Endothelial cell of umbilical vein (primary cell): ENCODE measurements around the gene PNKD. TPM values are rescaled to one million over a fixed set of nuclear protein-coding genes. Genes with fewer than 3 reads are reported as not detected.

ENCODE experiments used
- BruUV-seq: library from RNA; stranded (reverse); fragments of 400-500 nt; replicated peaks from 2 replicates; lab custom pipeline; 2021; lab: Mats Ljungman, UMichigan
- CTCF ChIA-PET: fragments of 300-600, 350-600 bp; sonication (Branson Sonifier 250); formaldehyde crosslinking; loops from one replicate; lab custom pipeline; 2021; ENCODE audit warnings: antibody characterized with exemption, inconsistent platforms; lab: Charles Lee
- POLR2A ChIA-PET: fragments of 300-600, 350-600 bp; sonication (Branson Sonifier 250); formaldehyde crosslinking; loops from one replicate; lab custom pipeline; 2021; ENCODE audit warnings: antibody characterized with exemption, inconsistent platforms; lab: Charles Lee
- DNase-seq: peaks from one replicate; pipeline ENCODE4 v3.0.0-alpha.2; 2011; ENCODE audit warnings: low read depth, low spot score
- FAIRE-seq: peaks from 2 replicates; lab custom pipeline; 2011; peaks lifted over from hg19 to GRCh38; lab: Jason Lieb, UNC
- H2AFZ ChIP-seq: 2 replicates; pipeline ENCODE4 v1.6.0; 2012; ENCODE audit warnings: low read depth, low read length, control low read depth, inconsistent platforms
- H3K27ac ChIP-seq: 2 replicates; pipeline ENCODE4 v1.5.1; 2011; ENCODE audit warnings: low read depth, mild to moderate bottlenecking, control low read depth, low read length, moderate library complexity; ENCODE audit not compliant: insufficient read depth
- H3K27me3 ChIP-seq, 2 experiments: 2 replicates each; pipeline versions ENCODE4 v1.6.0 to v1.6.1; 2011; ENCODE audit warnings: low read length in 2 of 2, mixed read lengths in 1 of 2; ENCODE audit not compliant: control insufficient read depth in 2 of 2, insufficient read depth in 2 of 2
- H3K36me3 ChIP-seq, 2 experiments: 2 replicates in 1 of 2; 3 replicates in 1 of 2; pipeline ENCODE4 v1.5.1; 2011; ENCODE audit warnings: low read length in 2 of 2, mild to moderate bottlenecking in 1 of 2, moderate library complexity in 1 of 2; ENCODE audit not compliant: control insufficient read depth in 2 of 2, insufficient read depth in 2 of 2; ENCODE audit errors: extremely low read depth in 1 of 2
- H3K4me1 ChIP-seq: 3 replicates; pipeline ENCODE4 v1.5.1; 2011; ENCODE audit warnings: mild to moderate bottlenecking, low read length; ENCODE audit not compliant: control insufficient read depth, insufficient read depth; ENCODE audit errors: extremely low read depth
- H3K4me2 ChIP-seq: 2 replicates; pipeline ENCODE4 v1.6.1; 2011; ENCODE audit warnings: low read length, control low read depth, mixed read lengths; ENCODE audit not compliant: insufficient read depth
- H3K4me3 ChIP-seq, 3 experiments: fragments of 200-600 bp in 1 of 3; sonication (generic), shearing (Covaris generic) in 1 of 3; replicated peaks in 1 of 3; 2 replicates each; pipeline ENCODE4 v1.5.1; 2011 to 2016; ENCODE audit warnings: control low read depth in 3 of 3, low read length in 3 of 3, mild to moderate bottlenecking in 2 of 3, inconsistent platforms in 1 of 3, low read depth in 1 of 3, moderate library complexity in 1 of 3; ENCODE audit not compliant: insufficient read depth in 1 of 3
- H3K79me2 ChIP-seq: 2 replicates; pipeline ENCODE4 v1.6.0; 2012; ENCODE audit warnings: low read length, inconsistent platforms; ENCODE audit not compliant: control insufficient read depth, insufficient read depth
- H3K9ac ChIP-seq: replicated peaks from 2 replicates; pipeline ENCODE3; 2011; ENCODE audit warnings: low read length, control low read depth; ENCODE audit not compliant: insufficient read depth; ENCODE audit errors: extremely low read depth
- H3K9me1 ChIP-seq: replicated peaks from 3 replicates; pipeline ENCODE4 v1.6.0; 2011; ENCODE audit warnings: mild to moderate bottlenecking, low read length; ENCODE audit not compliant: control insufficient read depth, insufficient read depth; ENCODE audit errors: extremely low read depth
- H3K9me3 ChIP-seq: replicated peaks from 2 replicates; pipeline ENCODE4 v1.5.1; 2012; ENCODE audit warnings: low read length, inconsistent platforms; ENCODE audit not compliant: control insufficient read depth, insufficient read depth
- H4K20me1 ChIP-seq: replicated peaks from 2 replicates; pipeline ENCODE3; 2011; ENCODE audit warnings: mild to moderate bottlenecking, low read length; ENCODE audit not compliant: control insufficient read depth, insufficient read depth; ENCODE audit errors: extremely low read depth
- CTCF ChIP-seq, 2 donors: IDR thresholded peaks; 1 replicate in 1 of 2; 2 replicates in 1 of 2; pipeline ENCODE4 v1.5.1; 2011; ENCODE audit warnings: low read length in 2 of 2, mild to moderate bottlenecking in 2 of 2, moderate library complexity in 2 of 2, control low read depth in 1 of 2, inconsistent platforms in 1 of 2, low read depth in 1 of 2; ENCODE audit not compliant: insufficient read depth in 1 of 2; ENCODE audit errors: extremely low read depth in 1 of 2
- EZH2 ChIP-seq: IDR thresholded peaks from 2 replicates; pipeline ENCODE4 v1.6.1; 2012; ENCODE audit warnings: borderline replicate concordance, low read depth, mild to moderate bottlenecking, moderate library complexity, low read length, inconsistent platforms; ENCODE audit not compliant: severe bottlenecking
- FOS ChIP-seq: IDR thresholded peaks from 2 replicates; pipeline ENCODE4 v1.6.1; 2011; ENCODE audit warnings: mild to moderate bottlenecking, low read length, moderate library complexity, borderline replicate concordance; ENCODE audit not compliant: insufficient read depth
- GATA2 ChIP-seq: IDR thresholded peaks from 2 replicates; pipeline ENCODE4 v1.7.0; 2011; ENCODE audit warnings: low read depth, mild to moderate bottlenecking, moderate library complexity, mixed read lengths, low read length; ENCODE audit not compliant: insufficient read length, insufficient read depth
- JUN ChIP-seq: IDR thresholded peaks from 2 replicates; pipeline ENCODE4 v1.6.1; 2011; ENCODE audit warnings: borderline replicate concordance, low read depth; ENCODE audit not compliant: insufficient read length, insufficient read depth
- MYC ChIP-seq: IDR thresholded peaks from one replicate; pipeline ENCODE4 v1.6.1; 2011; ENCODE audit warnings: mild to moderate bottlenecking, low read depth, low read length
- POLR2A ChIP-seq: IDR thresholded peaks from 2 replicates; pipeline ENCODE4 v1.6.1; 2012; ENCODE audit warnings: low read depth, mild to moderate bottlenecking, control low read depth, low read length
- dilution Hi-C: fragments of 300-500 bp; cut with MboI; formaldehyde crosslinking; loops from one replicate; pipeline ENCODE4 v1.15.0; 2019; ENCODE audit warnings: low sequenced_read_pairs; ENCODE audit not compliant: extremely low pct_ligation_motif_present
- intact Hi-C: fragments of 100-400 bp; cut with micrococcal nuclease; formaldehyde crosslinking; loops from one replicate; pipeline ENCODE4 v1.10.0; 2022
- polyA plus RNA-seq, 4 experiments: library from polyadenylated mRNA; depleted of rRNA in 3 of 4; stranded (reverse) in 3 of 4; unstranded in 1 of 4; fragments of >200 nt; gene quantifications; 2 replicates each; pipeline versions ENCODE4 v1.2.1 to v1.2.3, GENCODE V29; 2011 to 2012; ENCODE audit warnings: missing spikeins in 1 of 4
- total RNA-seq: library from RNA; stranded (reverse); gene quantifications from 2 replicates; pipeline ENCODE4 v1.2.3, GENCODE V29; 2021
- TF ChIP-seq, protein P1 (sequence below): IDR thresholded peaks from 2 replicates; pipeline ENCODE4 v1.6.1; 2011; ENCODE audit not compliant: insufficient read depth, insufficient read length

PNKD gene
- total and polyA plus RNA-seq, 2 donors (not counting 3 experiments of a cell fraction or from before 2014, with no cell fraction given): 56.1 to 88.3 TPM

- no peak for TF ChIP-seq GATA2
- no peak for TF ChIP-seq CTCF (IDR thresholded peaks at IDR 0.05; ENCODE audit: extremely low read depth in 1 of 2, insufficient read depth in 1 of 2, low read depth in 1 of 2, low read length in 2 of 2)
- TF ChIP-seq, protein P1, sequence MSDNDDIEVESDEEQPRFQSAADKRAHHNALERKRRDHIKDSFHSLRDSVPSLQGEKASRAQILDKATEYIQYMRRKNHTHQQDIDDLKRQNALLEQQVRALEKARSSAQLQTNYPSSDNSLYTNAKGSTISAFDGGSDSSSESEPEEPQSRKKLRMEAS: no peak
- no peak for TF ChIP-seq FOS
- no peak for TF ChIP-seq EZH2
- TF ChIP-seq POLR2A: no peak
- TF ChIP-seq JUN: no peak
- TF ChIP-seq MYC: no peak
- Histone ChIP-seq H3K4me3 (no peak overlapping the region), H2AFZ (no peak overlapping the region), H4K20me1 (no peaks in the 10 kb centered on the region), H3K9me1 (no peaks in the 10 kb centered on the region), H3K79me2 (no peaks in the 10 kb centered on the region), H3K9ac (no peak overlapping the region), H3K9me3 (no peaks in the 10 kb centered on the region), H3K4me1 (no peaks in the 10 kb centered on the region), H3K27ac (no peak overlapping the region), H3K36me3 (peaks cover 0 to 12% of the 10 kb centered on the region in 2 experiments), H3K4me2 (no peak overlapping the region), H3K27me3 (no peaks in the 10 kb centered on the region)
- FAIRE-seq (no peak), DNase-seq (no peak)
- BruUV-seq: no TSS peak
- dilution Hi-C loops (no loop called here), intact Hi-C loops (no loop called here)
- ChIA-PET POLR2A (no interaction called here), CTCF (interaction anchor here (0.7 to 0.9 kb wide), 2 partner anchors 12 to 52 kb away, joined by 3 to 4 read pairs; no protein-coding TSS in a partner anchor)
These were observed 73.9 kb downstream of the PNKD start for GRCh38 chr2:218344090-218344754.
